Caco-2 (cell line): ENCODE results near the gene LACTB. TPM values are rescaled to one million over a fixed set of nuclear protein-coding genes. Genes with fewer than 3 reads are reported as not detected.
A peak's percentile ranks its signal among the peaks of the same experiment; 100 is the strongest.

ENCODE experiments used
- BruUV-seq: library from RNA; stranded (reverse); fragments of 400-500 nt; replicated peaks from 2 replicates; lab custom pipeline; 2021; lab: Mats Ljungman, UMichigan
- CTCF ChIA-PET: fragments of 300-600 bp; sonication (Branson Sonifier 250); formaldehyde crosslinking; loops from one replicate; lab custom pipeline; 2022; ENCODE audit warnings: antibody characterized with exemption; lab: Charles Lee
- POLR2A ChIA-PET: fragments of 300-600 bp; sonication (Branson Sonifier 250); formaldehyde crosslinking; loops from one replicate; lab custom pipeline; 2022; ENCODE audit warnings: antibody characterized with exemption; lab: Charles Lee
- DNase-seq, 2 experiments: peaks; one replicate each; pipeline versions ENCODE4 v3.0.0 to v3.0.0-alpha.2; 2020 to 2022
- H3K27me3 ChIP-seq: replicated peaks from 2 replicates; pipeline ENCODE4 v1.6.0; 2011; ENCODE audit warnings: low read length; ENCODE audit not compliant: control insufficient read depth, insufficient read depth
- H3K36me3 ChIP-seq: 2 replicates; pipeline ENCODE4 v1.5.1; 2011; ENCODE audit warnings: low read length; ENCODE audit not compliant: control insufficient read depth, insufficient read depth
- H3K4me1 ChIP-seq: fragments of 250-450 bp; sonication (Bioruptor Pico); 2 replicates; pipeline ENCODE4 v1.5.1; 2020; ENCODE audit warnings: mild to moderate bottlenecking
- H3K4me3 ChIP-seq: 2 replicates; pipeline ENCODE4 v1.5.1; 2011; ENCODE audit warnings: low read depth, mild to moderate bottlenecking, control low read depth, low read length
- H3K9me3 ChIP-seq: fragments of 250-450 bp; sonication (Bioruptor Pico); 2 replicates; pipeline ENCODE4 v1.5.1; 2020; ENCODE audit warnings: mild to moderate bottlenecking, moderate library complexity
- H3K27ac Mint-ChIP-seq: one replicate; pipeline ENCODE4 v1.8.0; 2022; ENCODE audit warnings: mixed read lengths; ENCODE audit not compliant: unreplicated experiment
- H3K27me3 Mint-ChIP-seq: one replicate; pipeline ENCODE4 v1.8.0; 2022; ENCODE audit warnings: mixed read lengths; ENCODE audit not compliant: insufficient read depth, unreplicated experiment
- H3K36me3 Mint-ChIP-seq: one replicate; pipeline ENCODE4 v1.8.0; 2022; ENCODE audit warnings: mild to moderate bottlenecking, mixed read lengths; ENCODE audit not compliant: insufficient read depth, unreplicated experiment
- H3K4me1 Mint-ChIP-seq: one replicate; pipeline ENCODE4 v1.8.0; 2022; ENCODE audit warnings: low read depth, mixed read lengths; ENCODE audit not compliant: unreplicated experiment
- H3K4me3 Mint-ChIP-seq: one replicate; pipeline ENCODE4 v1.8.0; 2022; ENCODE audit warnings: mild to moderate bottlenecking, moderate library complexity, mixed read lengths; ENCODE audit not compliant: unreplicated experiment
- H3K9me3 Mint-ChIP-seq: one replicate; pipeline ENCODE4 v1.8.0; 2022; ENCODE audit warnings: mixed read lengths; ENCODE audit not compliant: unreplicated experiment
- intact Hi-C: fragments of 100-400 bp; cut with micrococcal nuclease; formaldehyde crosslinking; loops from one replicate; pipeline ENCODE4 v1.10.0; 2022; ENCODE audit not compliant: unreplicated experiment
- total RNA-seq: library from RNA; stranded (reverse); gene quantifications from 2 replicates; pipeline ENCODE4 v1.2.3, GENCODE V29; 2022
- TF ChIP-seq, protein P1 (sequence below), 2 experiments: fragments of 200-600 bp in 1 of 2; IDR thresholded peaks; 1 replicate in 1 of 2; 2 replicates in 1 of 2; pipeline versions ENCODE4 v1.5.1 to v1.8.0; 2011 to 2022; ENCODE audit warnings: antibody characterized with exemption in 1 of 2, control low read depth in 1 of 2, inconsistent platforms in 1 of 2, low read depth in 1 of 2, low read length in 1 of 2, mild to moderate bottlenecking in 1 of 2, moderate library complexity in 1 of 2; ENCODE audit not compliant: insufficient read depth in 1 of 2, severe bottlenecking in 1 of 2, unreplicated experiment in 1 of 2

Gene LACTB
- total RNA-seq, 1 experiment from 2014 or later: 8.4 TPM

DNA sequence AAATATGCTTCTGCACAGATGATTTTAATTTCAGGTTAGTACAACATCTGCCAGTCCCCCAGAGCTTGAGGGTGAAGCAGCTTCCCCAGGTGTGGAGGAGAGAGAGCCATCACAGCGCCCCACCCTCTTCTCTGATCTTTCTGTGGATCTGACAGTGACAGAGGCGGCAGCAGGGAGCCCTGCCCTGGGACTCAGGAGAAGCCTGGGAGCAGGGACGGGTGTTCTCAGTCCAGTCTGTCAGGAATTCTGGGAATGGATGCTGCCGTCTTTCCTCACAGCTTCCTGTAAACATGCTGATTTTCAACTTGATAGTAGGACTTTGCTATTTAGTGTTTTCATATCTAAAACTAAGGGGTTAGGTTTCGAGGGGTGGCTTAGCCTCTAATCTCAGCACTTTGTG lies 56.4 kb downstream of the LACTB start:
- no peaks in the 10 kb centered on the region for H3K9me3 ChIP-seq
- POLR2A ChIA-PET: no interaction called here
- H3K27me3 Mint-ChIP-seq: no peaks in the 10 kb centered on the region
- H3K9me3 Mint-ChIP-seq: no peaks in the 10 kb centered on the region
- intact Hi-C loops: no loop called here
- no peaks in the 10 kb centered on the region for H3K36me3 Mint-ChIP-seq
- H3K4me3 Mint-ChIP-seq: no peak overlapping the region
- H3K4me1 Mint-ChIP-seq: peaks cover 6% of the 10 kb centered on the region
- H3K4me3 ChIP-seq: no peak overlapping the region
- no peaks in the 10 kb centered on the region for H3K27me3 ChIP-seq
- H3K27ac Mint-ChIP-seq: no peak overlapping the region
- no peaks in the 10 kb centered on the region for H3K36me3 ChIP-seq
- DNase-seq: peak in 1 of 2 experiments; percentile 21
- CTCF ChIA-PET: no interaction called here
- no TSS peak for BruUV-seq
- peaks cover 12% of the 10 kb centered on the region; the same call in 1 of the 2 replicates for H3K4me1 ChIP-seq
- TF ChIP-seq, protein P1, sequence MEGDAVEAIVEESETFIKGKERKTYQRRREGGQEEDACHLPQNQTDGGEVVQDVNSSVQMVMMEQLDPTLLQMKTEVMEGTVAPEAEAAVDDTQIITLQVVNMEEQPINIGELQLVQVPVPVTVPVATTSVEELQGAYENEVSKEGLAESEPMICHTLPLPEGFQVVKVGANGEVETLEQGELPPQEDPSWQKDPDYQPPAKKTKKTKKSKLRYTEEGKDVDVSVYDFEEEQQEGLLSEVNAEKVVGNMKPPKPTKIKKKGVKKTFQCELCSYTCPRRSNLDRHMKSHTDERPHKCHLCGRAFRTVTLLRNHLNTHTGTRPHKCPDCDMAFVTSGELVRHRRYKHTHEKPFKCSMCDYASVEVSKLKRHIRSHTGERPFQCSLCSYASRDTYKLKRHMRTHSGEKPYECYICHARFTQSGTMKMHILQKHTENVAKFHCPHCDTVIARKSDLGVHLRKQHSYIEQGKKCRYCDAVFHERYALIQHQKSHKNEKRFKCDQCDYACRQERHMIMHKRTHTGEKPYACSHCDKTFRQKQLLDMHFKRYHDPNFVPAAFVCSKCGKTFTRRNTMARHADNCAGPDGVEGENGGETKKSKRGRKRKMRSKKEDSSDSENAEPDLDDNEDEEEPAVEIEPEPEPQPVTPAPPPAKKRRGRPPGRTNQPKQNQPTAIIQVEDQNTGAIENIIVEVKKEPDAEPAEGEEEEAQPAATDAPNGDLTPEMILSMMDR (IDR thresholded peaks at IDR 0.05; ENCODE audit: insufficient read depth in 1 of 2, low read depth in 1 of 2, low read length in 1 of 2, severe bottlenecking in 1 of 2, unreplicated experiment in 1 of 2): no peak

DNA sequence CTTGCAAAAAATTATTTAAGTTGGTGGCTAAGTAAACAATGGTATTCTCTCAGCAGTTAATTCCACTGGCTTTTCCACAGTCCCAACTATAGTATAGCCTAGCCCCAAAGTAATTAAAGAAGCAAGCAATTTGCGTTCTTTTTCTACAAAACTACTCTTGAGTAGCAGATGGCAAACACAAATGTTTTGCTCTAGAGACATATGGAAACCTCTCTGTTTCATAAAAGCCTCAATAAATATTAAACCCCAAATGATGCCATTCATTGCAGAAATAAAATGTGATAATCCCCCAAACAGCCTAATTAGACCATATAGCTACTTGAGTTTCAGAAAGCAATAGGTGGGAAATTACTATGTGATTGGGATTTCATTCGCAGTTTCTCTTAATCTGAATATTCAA lies 59.1 kb downstream of the LACTB start:
- no peak for DNase-seq
- ChIA-PET POLR2A (no interaction called here), CTCF (no interaction called here)
- Mint-ChIP-seq H3K4me3 (no peak overlapping the region), H3K9me3 (no peaks in the 10 kb centered on the region), H3K27ac (no peak overlapping the region), H3K36me3 (no peaks in the 10 kb centered on the region), H3K4me1 (peaks cover 6% of the 10 kb centered on the region), H3K27me3 (no peaks in the 10 kb centered on the region)
- H3K36me3 ChIP-seq: no peaks in the 10 kb centered on the region
- no peaks in the 10 kb centered on the region for H3K27me3 ChIP-seq
- no TSS peak for BruUV-seq
- intact Hi-C loops: no loop called here
- TF ChIP-seq, protein P1 (IDR thresholded peaks at IDR 0.05; ENCODE audit: insufficient read depth in 1 of 2, low read depth in 1 of 2, low read length in 1 of 2, severe bottlenecking in 1 of 2, unreplicated experiment in 1 of 2): no peak
- H3K9me3 ChIP-seq: no peaks in the 10 kb centered on the region
- peaks cover 12% of the 10 kb centered on the region; the same call in 1 of the 2 replicates for H3K4me1 ChIP-seq
- H3K4me3 ChIP-seq: no peak overlapping the region

DNA sequence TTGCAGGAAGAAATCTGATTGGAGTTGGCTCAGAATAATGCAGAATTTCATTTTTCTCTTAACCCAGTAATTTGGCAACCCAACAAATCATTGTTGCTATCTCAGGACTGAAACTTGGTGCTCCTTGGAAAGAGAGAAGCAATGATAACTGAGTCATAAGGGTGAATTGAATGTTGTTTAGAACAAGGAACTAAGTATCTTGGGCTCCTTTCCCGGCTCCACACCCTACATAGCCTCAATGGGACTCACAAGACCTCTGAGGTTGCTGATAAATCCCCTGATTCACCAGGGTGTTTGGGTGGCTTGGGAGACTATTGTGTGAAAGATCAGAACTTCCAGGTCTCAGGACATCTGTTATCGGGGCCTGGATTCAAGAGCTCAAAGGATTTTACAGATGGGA lies 60.0 kb downstream of the LACTB start:
- H3K9me3 Mint-ChIP-seq: no peaks in the 10 kb centered on the region
- no peak overlapping the region for H3K4me3 ChIP-seq
- ChIA-PET CTCF (no interaction called here), POLR2A (no interaction called here)
- H3K9me3 ChIP-seq: no peaks in the 10 kb centered on the region
- peaks cover 12% of the 10 kb centered on the region; the same call in 1 of the 2 replicates for H3K4me1 ChIP-seq
- TF ChIP-seq, protein P1 (IDR thresholded peaks at IDR 0.05; ENCODE audit: insufficient read depth in 1 of 2, low read depth in 1 of 2, low read length in 1 of 2, severe bottlenecking in 1 of 2, unreplicated experiment in 1 of 2): no peak
- H3K4me1 Mint-ChIP-seq: peaks cover 10% of the 10 kb centered on the region
- H3K27ac Mint-ChIP-seq: no peak overlapping the region
- no peaks in the 10 kb centered on the region for H3K27me3 ChIP-seq
- no peaks in the 10 kb centered on the region for H3K36me3 Mint-ChIP-seq
- H3K36me3 ChIP-seq: no peaks in the 10 kb centered on the region
- no peaks in the 10 kb centered on the region for H3K27me3 Mint-ChIP-seq
- DNase-seq: no peak
- intact Hi-C loops: no loop called here
- no peak overlapping the region for H3K4me3 Mint-ChIP-seq
- BruUV-seq: no TSS peak
